Loucy (cell line): ENCODE results near the gene ATF7IP.

Source experiments
- EZH2phosphoT487 ChIP-seq: fragments of 200-600 bp; IDR thresholded peaks from 2 replicates; pipeline ENCODE4 v1.6.1; 2018; ENCODE audit warnings: antibody characterized with exemption, mild to moderate bottlenecking, moderate library complexity, borderline replicate concordance
- TF ChIP-seq, protein P1 (sequence below): fragments of 200-600 bp; sonication (generic); conservative IDR thresholded peaks from 2 replicates; pipeline ENCODE4 v1.5.1; 2014; ENCODE audit warnings: mild to moderate bottlenecking, antibody characterized with exemption, low read length

DNA sequence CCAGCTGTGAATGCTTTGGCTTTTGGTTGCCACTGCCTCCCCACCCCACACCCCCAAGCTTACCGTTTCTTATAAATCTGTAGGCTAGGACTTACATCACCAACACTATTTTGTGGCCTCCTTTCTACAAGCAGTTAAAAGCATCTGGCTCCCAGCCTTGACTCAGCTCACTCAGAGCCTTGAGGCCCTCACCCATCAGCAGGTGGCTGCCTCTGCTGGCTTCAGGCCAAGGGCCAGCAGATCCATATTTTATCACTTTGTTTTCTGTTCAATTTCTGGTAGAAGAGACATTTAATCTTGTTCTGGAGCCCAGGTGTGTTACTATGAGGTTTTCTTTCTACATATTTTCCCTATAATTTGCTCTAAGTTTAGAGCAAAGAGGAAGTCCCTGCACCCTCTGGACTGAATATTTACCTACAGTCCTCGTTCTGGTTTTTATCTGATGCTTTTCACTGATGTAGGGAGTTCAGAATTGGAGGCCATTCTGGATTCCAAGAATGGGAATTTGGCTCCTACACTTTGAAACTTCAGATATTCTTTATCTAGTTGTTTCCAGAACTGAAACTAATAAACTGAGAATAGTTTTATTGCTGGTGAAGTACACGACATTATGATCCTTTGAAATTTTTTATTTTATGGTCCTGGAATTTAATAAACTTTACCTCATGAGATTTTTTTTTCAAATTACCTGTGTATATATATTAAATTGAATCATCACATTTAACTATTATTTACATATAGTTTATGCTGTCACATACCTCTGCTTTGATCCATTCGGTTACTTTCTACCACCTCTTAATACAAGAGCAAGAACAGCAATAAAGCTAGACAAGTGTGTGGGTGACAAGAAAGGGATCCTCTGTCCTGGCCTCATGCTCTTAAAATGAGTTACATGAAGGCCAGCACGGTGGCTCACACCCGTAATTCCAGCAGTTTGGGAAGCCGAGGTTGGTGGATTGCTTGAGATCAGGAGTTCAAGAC, 180.0 kb downstream of the ATF7IP start:
- TF ChIP-seq, protein P1, sequence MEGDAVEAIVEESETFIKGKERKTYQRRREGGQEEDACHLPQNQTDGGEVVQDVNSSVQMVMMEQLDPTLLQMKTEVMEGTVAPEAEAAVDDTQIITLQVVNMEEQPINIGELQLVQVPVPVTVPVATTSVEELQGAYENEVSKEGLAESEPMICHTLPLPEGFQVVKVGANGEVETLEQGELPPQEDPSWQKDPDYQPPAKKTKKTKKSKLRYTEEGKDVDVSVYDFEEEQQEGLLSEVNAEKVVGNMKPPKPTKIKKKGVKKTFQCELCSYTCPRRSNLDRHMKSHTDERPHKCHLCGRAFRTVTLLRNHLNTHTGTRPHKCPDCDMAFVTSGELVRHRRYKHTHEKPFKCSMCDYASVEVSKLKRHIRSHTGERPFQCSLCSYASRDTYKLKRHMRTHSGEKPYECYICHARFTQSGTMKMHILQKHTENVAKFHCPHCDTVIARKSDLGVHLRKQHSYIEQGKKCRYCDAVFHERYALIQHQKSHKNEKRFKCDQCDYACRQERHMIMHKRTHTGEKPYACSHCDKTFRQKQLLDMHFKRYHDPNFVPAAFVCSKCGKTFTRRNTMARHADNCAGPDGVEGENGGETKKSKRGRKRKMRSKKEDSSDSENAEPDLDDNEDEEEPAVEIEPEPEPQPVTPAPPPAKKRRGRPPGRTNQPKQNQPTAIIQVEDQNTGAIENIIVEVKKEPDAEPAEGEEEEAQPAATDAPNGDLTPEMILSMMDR, result no peak
- TF ChIP-seq EZH2phosphoT487, result no peak
